GM18511 (cell line): ENCODE measurements around the gene INPP5F.
"Not testable (repeated sequence)": the region's sequence is repeated elsewhere in the genome, so short reads cannot be mapped to it uniquely, and the experiment has no call there.

Experiments
- ATAC-seq: cut with Tn5 transposase; IDR thresholded peaks from one replicate; pipeline ENCODE4 v1.9.1; 2021; ENCODE audit warnings: mild to moderate bottlenecking, moderate library complexity; ENCODE audit not compliant: unreplicated experiment

Gene INPP5F

DNA sequence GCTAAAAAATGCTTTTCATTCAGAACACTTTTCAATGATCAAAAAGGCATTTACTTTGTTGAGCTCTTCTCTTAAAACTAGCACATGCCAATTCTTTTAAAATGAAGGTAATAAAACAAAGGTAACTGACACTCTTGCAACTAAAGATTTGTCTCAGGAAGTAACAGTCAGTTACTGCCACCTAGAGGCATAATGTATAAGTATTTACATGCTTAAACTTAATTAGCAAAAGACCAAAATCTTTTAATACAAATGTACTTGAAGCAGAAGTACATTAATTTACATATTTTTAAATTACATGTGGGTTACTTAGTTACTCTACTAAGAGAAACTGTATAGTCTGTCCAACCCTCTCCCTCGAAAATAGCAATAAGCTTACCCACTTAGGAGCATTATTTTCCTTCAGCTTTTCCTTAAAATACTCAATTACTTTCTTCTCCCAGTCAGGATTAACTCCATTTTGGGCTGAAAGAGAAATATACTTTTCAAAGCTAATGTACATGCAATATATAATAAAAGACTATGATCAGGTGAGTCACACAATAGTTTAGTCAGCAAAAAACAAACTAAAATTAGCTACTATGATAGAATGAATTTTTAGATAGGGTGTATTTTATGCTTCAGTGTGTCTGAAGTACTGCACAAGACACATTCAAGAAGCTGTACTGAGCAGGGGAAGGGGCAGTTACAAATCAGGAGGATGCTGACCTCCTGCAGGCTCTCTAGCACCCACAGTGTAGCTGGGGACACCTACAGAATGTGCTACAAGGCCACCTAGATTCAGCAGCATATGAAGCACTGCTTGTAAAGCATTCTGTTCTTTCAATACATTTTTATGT is 133.8 kb downstream of the INPP5F start:
- ATAC-seq, result no peak

GRCh38 chr10:119860866-119861607 is 135.2 kb downstream of the INPP5F start:
- no peak for ATAC-seq

- no peak for ATAC-seq
These were observed 136.7 kb downstream of the INPP5F start for GRCh38 chr10:119862524-119862923.

DNA sequence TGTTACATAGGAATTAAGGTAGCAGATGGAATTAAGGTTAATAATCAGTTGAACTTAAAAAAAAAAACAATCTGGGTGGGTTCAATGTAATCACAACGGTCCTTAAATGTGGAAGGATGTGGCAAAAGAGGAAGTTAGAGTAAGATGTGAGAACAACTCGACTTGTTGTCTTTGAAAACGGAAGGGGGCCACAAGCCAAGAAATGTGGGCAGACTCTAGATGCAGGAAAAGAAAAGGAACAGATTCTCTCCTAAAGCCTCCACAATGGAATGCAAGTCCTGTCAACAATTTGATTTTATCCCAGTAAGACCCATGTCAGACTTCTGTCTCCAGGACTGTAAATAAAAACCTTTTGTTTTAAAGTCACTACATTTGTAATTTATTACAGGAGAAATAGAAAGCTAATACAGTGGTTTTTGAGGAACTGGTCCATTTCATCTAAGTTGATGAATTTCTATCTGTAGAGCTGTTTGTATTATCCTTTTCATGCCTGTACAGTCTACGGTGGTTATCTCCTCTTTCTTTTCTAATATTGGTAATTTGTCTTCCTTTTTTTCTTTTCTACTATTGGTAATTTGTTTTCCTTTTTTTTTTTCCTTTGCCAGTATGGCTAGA is 138.2 kb downstream of the INPP5F start:
- ATAC-seq, result no peak

DNA sequence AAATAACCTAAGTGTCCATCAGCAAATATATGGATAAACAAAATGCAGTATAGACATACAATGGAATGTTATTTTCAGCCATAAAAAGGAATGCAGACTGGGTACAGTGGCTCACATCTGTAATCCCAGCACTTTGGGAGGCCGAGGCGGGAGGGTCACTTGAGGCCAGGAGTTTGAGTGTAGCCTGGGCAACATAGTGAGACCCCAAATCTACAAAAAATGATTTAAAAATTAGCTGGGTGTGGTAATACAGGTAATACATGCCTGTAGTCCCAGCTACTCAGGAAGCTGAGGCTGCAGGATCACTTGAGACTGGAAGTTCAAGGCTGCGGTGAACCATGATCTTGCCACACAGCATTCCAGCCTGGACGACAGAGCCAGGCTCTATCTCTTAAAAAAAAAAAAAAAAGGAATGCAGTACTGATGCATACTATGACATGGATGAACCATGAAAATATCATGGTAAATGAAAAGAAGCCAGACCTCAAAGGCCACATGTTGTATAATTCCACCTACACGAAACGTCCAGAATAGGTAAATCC is 139.9 kb downstream of the INPP5F start:
- ATAC-seq, result no peak

DNA sequence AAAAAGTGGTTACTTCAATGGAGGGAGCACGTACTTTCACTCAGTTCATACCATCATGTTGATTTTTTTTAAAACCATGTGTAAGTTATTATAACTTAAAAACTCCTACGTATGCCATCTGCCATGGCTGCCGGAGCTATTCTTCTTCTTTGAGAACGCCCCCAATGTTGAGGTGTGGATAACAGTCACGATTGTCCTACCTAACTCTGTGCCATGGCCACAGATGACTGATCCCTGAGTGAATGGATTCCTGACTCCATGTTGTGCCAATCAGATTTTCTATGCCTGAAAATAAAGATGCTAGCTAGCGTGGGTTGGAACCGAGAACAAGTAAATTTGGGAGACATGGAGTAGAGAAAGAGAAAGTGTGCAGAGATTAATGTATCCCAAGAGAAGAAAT is 141.5 kb downstream of the INPP5F start:
- ATAC-seq, result no peak

GRCh38 chr10:119869398-119869797 is 143.5 kb downstream of the INPP5F start:
- ATAC-seq, result not testable (repeated sequence)

- peak; percentile 48 for ATAC-seq
These were observed 146.2 kb downstream of the INPP5F start for GRCh38 chr10:119871881-119872609.

GRCh38 chr10:119872610-119872859 is 146.7 kb downstream of the INPP5F start, which contains the start of gene MCMBP:
TSS of gene MCMBP (minus strand) at chr10:119872843. CDS start at chr10:119872584, 259 bp downstream.
- ATAC-seq, result no peak

- ATAC-seq, result peak; percentile 88
These were observed 147.2 kb downstream of the INPP5F start for GRCh38 chr10:119872860-119873681.

DNA sequence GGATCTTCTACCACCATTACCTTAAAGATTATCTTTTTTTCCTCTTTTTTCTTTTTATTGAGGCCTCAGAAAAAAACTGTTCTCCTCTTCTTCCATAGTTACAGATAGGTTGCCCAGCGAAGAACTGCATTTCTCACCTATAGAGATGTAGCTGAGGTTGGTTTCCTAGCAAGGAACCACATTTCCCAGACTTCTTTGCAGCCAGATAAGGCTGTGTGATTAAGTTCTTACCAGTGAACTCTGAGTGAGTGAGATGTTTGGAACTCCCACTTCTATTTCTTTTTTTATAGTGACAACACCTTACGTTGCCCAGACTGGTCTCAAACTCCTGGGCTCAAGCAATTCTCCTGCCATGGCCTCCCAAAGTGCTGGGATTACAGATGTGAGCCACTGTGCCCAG is 152.7 kb downstream of the INPP5F start:
- ATAC-seq, result no peak
